Gastrocnemius medialis (tissue), 4 donors: ENCODE measurements around the gene ROBO1.

Source experiments
- CTCF ChIP-seq, 5 experiments: fragments of 450-650 bp in 3 of 5; fragments of 200-600 bp in 2 of 5; sonication (generic) in 2 of 5; IDR thresholded peaks in 4 of 5; conservative IDR thresholded peaks in 1 of 5; 1 replicate in 4 of 5; 2 replicates in 1 of 5; pipeline ENCODE4 v1.5.1; 2016 to 2019; ENCODE audit warnings: antibody characterized with exemption in 5 of 5, mild to moderate bottlenecking in 3 of 5, moderate library complexity in 3 of 5
- POLR2A ChIP-seq, 2 donors: fragments of 450-650 bp; IDR thresholded peaks; one replicate each; pipeline ENCODE4 v1.6.1; 2017; ENCODE audit warnings: antibody characterized with exemption in 2 of 2, mild to moderate bottlenecking in 2 of 2, moderate library complexity in 2 of 2

- TF ChIP-seq CTCF (IDR thresholded peaks at IDR 0.05 in 4 of 5, conservative IDR thresholded peaks at IDR 0.05 in 1 of 5) (no peak), POLR2A (IDR thresholded peaks at IDR 0.05) (no peak)
Measured at GRCh38 chr3:78900426-78900825, 867.4 kb downstream of the ROBO1 start.
